T-helper 22 cell (primary cell): ENCODE results near the gene SEC24B.

Source experiments
- DNase-seq: peaks from one replicate; pipeline ENCODE4 v3.0.0-alpha.2; 2020; ENCODE audit warnings: low read depth

The SEC24B gene

GRCh38 chr4:109433205-109434006, at the start of gene SEC24B:
Gene SEC24B, plus strand, starts transcription at chr4:109433815. Its CDS starts 55 bp downstream, at chr4:109433870.
- peak; percentile 85 for DNase-seq

- DNase-seq = no peak
These were observed 49.8 kb upstream of the SEC24B start for GRCh38 chr4:109383823-109384222.

GRCh38 chr4:109385260-109385659, 48.4 kb upstream of the SEC24B start:
- DNase-seq = no peak

- DNase-seq = no peak
These were observed 44.1 kb upstream of the SEC24B start for GRCh38 chr4:109389369-109390114.

GRCh38 chr4:109390115-109390768, 43.4 kb upstream of the SEC24B start:
- no peak for DNase-seq

GRCh38 chr4:109395694-109396093, 37.9 kb upstream of the SEC24B start:
- no peak for DNase-seq

- no peak for DNase-seq
These were observed 34.7 kb upstream of the SEC24B start for GRCh38 chr4:109398928-109399327.

- no peak for DNase-seq
These were observed 27.2 kb upstream of the SEC24B start for GRCh38 chr4:109406337-109406931.

- DNase-seq = no peak
These were observed 26.4 kb upstream of the SEC24B start for GRCh38 chr4:109407027-109407737.

- no peak for DNase-seq
These were observed 24.9 kb upstream of the SEC24B start for GRCh38 chr4:109408711-109409110.

GRCh38 chr4:109410226-109410625, 23.4 kb upstream of the SEC24B start:
- no peak for DNase-seq

- no peak for DNase-seq
These were observed 22.8 kb upstream of the SEC24B start for GRCh38 chr4:109410776-109411175.

- no peak for DNase-seq
These were observed 21.7 kb upstream of the SEC24B start for GRCh38 chr4:109411964-109412363.

GRCh38 chr4:109412776-109413175, 20.8 kb upstream of the SEC24B start:
- no peak for DNase-seq

GRCh38 chr4:109414938-109415337, 18.7 kb upstream of the SEC24B start:
- DNase-seq = no peak

- DNase-seq = no peak
These were observed 15.0 kb upstream of the SEC24B start for GRCh38 chr4:109418588-109418987.

GRCh38 chr4:109419679-109420078, 13.9 kb upstream of the SEC24B start:
- DNase-seq = no peak

GRCh38 chr4:109424093-109424841, 9.3 kb upstream of the SEC24B start:
- no peak for DNase-seq

- no peak for DNase-seq
These were observed 8.2 kb upstream of the SEC24B start for GRCh38 chr4:109425405-109425804.

- no peak for DNase-seq
These were observed 4.1 kb upstream of the SEC24B start for GRCh38 chr4:109429545-109429944.

GRCh38 chr4:109432203-109432602, 1.4 kb upstream of the SEC24B start:
- DNase-seq = no peak
